GM13976 (cell line): ENCODE measurements around the gene AHDC1.

Experiments
- DNase-seq: peaks from one replicate; pipeline ENCODE4 v3.0.0; 2012; ENCODE audit warnings: low spot score
- in situ Hi-C: fragments of 300-500 bp; cut with MboI; formaldehyde crosslinking; loops from one replicate; pipeline ENCODE4 v1.12.0; 2022; ENCODE audit warnings: low sequenced_read_pairs, mixed read lengths, inconsistent platforms; ENCODE audit not compliant: unreplicated experiment
- TF ChIP-seq, protein P1 (sequence below): IDR thresholded peaks from 2 replicates; pipeline ENCODE4 v1.5.1; 2012; ENCODE audit warnings: borderline replicate concordance, mild to moderate bottlenecking; ENCODE audit not compliant: insufficient read depth; ENCODE audit errors: extremely low read depth, missing control alignments, control extremely low read depth

The AHDC1 gene

DNA sequence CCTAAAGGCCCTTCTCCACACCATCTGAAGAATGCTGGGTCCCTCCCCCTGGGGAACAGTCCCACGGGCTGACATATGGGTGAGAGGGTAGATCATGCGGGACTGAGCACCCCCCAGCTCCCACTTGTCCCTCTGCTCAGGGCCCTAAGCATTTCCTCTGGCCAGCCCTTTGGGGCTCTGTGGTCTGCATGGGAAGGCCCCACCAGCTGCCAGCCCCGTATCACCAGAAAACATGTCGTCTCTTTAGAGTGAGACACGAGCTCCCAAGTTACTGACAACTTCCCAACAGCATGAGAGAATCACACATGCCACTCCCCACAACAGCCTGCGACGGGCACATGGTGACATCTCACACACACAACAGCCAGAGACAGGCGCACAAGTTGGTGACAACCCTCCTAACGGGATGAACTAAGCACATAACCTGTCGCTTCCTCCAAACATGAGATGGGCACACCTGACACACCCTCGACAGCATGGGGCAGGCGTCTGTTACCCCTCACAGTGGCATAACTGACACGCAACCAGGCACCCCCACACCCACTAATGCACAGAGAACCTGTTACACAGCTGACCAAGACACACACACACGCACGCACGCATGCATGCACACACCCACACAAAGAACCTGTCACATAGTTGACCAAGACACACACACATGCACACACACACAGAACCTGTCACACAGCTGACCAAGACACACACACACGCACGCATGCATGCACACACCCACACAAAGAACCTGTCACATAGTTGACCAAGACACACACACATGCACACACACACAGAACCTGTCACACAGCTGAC lies 41.2 kb downstream of the AHDC1 start:
- TF ChIP-seq, protein P1, sequence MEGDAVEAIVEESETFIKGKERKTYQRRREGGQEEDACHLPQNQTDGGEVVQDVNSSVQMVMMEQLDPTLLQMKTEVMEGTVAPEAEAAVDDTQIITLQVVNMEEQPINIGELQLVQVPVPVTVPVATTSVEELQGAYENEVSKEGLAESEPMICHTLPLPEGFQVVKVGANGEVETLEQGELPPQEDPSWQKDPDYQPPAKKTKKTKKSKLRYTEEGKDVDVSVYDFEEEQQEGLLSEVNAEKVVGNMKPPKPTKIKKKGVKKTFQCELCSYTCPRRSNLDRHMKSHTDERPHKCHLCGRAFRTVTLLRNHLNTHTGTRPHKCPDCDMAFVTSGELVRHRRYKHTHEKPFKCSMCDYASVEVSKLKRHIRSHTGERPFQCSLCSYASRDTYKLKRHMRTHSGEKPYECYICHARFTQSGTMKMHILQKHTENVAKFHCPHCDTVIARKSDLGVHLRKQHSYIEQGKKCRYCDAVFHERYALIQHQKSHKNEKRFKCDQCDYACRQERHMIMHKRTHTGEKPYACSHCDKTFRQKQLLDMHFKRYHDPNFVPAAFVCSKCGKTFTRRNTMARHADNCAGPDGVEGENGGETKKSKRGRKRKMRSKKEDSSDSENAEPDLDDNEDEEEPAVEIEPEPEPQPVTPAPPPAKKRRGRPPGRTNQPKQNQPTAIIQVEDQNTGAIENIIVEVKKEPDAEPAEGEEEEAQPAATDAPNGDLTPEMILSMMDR, result no peak
- no peak for DNase-seq
- in situ Hi-C loops, result no loop called here

DNA sequence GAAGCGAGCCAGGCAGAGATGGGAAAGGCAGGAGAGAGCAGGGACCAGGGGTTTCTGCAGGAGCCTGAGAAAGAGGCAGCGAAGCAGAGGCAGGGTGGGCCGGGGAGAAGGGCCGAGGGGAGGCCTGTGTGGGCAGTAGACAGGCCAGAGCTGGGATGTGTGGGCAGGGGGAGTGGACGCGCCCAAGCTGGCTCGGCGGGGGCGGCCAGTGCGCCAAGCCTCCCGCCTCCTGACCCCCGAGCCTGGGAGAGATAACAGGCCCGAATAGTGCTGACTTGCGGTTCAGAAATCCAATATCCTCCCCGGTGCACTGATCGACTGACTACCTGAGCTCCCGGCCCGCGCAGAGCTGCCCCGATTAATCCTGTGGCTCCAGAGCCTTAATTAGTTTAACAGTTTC lies 41.9 kb downstream of the AHDC1 start:
- in situ Hi-C loops, result no loop called here
- TF ChIP-seq, protein P1, result no peak

DNA sequence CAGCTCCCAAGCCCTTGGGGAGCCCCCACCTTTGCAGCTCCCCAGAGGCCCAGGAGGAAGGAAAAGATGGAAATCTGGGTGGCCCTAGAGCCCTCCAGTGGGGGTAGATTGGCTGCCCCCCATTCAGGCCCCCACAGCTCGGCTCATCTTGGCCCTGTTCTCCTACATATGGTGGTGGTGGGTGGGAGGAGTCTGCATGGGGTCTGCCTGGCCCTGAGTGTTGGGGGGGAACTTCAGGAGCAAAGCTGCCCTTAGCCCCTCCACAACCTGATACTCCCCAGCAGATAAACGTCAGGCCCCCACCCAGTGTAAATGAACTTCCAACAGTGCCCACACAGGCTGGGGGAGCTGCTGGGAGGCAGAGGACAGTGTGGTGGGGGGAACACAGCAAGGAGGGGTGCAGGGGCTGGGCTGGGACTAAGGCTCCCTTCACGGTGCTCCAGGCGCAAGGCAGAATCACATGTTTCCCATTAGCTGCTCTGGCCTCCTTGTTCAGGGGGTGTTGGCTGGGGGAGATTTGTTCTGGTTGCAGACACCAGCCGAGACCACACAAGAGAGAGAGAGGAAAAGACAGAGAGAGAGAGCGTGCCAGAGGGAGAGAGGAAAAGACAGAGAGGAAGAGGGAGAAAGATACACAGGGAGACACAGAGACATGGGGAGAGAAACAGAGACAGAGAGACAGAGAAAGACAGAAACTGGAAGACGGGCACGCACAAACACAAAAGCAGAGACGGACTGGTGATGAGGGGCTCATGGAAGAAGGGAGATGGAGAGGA lies 42.6 kb downstream of the AHDC1 start:
- TF ChIP-seq, protein P1, result no peak
- in situ Hi-C loops, result no loop called here

More for the DNA sequence above, 41.9 kb downstream of the AHDC1 start:
- no peak for DNase-seq

DNA sequence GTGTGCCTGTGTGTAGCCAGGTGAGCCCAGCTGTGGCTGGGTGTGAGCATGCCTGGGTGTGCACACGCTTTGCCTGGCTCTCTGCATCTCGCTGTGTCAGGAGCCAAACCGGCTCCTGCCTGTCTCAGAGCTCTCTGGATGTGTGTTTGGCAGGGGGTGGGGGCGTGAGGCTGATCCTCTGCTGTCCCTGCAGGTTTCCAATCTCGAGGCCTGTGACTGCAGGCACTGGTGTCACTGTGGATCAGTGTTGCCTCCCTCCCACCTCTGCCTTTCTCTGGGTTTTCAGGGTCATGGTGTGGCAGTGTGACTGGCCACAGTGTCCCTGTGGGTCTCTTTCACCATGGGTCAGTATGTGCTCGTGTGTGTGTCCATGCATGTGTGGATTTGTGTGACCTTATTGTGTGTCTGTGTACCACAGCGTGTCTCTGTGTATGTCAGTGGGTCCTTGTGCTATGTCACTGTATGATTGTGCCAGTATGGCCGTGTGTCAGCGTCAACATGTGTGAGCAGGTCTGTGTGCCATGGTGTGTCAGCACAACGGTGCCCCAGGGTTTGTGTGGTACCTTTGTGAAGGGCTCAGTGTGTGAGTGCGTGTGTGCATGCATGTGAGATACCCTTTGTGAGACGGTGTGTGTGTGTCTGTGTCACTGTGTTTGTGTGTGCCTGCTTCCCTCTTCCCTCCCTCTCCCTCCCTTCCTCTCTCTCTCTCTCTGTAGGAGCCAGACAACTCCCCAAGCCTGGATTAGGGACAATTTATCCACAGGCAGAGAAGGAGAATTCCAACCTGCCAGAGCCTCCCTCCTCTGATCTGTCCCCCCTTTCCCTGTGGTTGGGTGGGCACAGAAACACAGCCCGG lies 43.4 kb downstream of the AHDC1 start:
- TF ChIP-seq, protein P1, result no peak
- in situ Hi-C loops, result no loop called here

More for the DNA sequence above, 42.6 kb downstream of the AHDC1 start:
- no peak for DNase-seq

DNA sequence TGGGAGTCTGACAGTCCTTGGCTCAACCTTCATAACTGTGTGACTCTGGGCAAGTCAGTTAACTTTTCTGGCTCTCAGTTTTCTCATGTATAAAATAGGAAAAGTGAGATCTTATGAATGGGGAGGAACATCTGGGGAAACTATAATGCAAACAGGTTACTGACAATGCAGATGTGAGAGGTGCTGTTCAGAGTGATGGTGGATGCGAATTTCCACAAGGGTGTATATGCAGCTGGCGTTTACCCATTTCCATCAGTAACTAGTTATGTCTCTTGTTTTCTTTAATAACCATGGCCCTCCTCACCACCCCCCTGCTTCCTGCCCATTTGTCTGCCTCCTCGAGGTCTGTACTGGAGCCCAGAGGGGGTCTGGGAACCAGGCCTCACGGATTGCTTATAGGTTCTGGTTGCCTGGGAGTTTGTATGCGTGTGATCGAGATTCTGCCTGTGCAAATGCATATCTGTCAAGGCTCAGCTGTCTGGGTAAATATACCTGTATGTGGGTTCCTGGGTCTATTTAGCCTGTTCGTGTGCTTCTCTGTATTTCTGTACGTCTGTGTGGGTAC lies 44.4 kb downstream of the AHDC1 start:
- no peak for DNase-seq
- in situ Hi-C loops, result no loop called here
- TF ChIP-seq, protein P1, result no peak

More for the DNA sequence above, 43.4 kb downstream of the AHDC1 start:
- no peak for DNase-seq
